Embryonic facial prominence (tissue), 1 donor: Measurements from ENCODE around the gene SSTR1.

Experiments
- DNase-seq: peaks from one replicate; pipeline ENCODE4 v3.0.0-alpha.2; 2016; ENCODE audit errors: extremely low spot score

Gene SSTR1

GRCh38 chr14:38238332-38238731, 30.6 kb downstream of the SSTR1 start:
- no peak for DNase-seq

- DNase-seq: no peak
Measured at GRCh38 chr14:38238878-38239277, 31.2 kb downstream of the SSTR1 start.

- no peak for DNase-seq
Measured at GRCh38 chr14:38243696-38244240, 36.1 kb downstream of the SSTR1 start.

GRCh38 chr14:38248321-38249028, 40.8 kb downstream of the SSTR1 start:
- DNase-seq: no peak

GRCh38 chr14:38250331-38250730, 42.6 kb downstream of the SSTR1 start:
- no peak for DNase-seq

- no peak for DNase-seq
Measured at GRCh38 chr14:38252066-38252710, 44.5 kb downstream of the SSTR1 start.

GRCh38 chr14:38253676-38254075, 46.0 kb downstream of the SSTR1 start:
- no peak for DNase-seq

GRCh38 chr14:38254571-38255407, 47.1 kb downstream of the SSTR1 start:
- DNase-seq: no peak

- no peak for DNase-seq
Measured at GRCh38 chr14:38255408-38255672, 47.6 kb downstream of the SSTR1 start.

- no peak for DNase-seq
Measured at GRCh38 chr14:38255673-38256532, 48.2 kb downstream of the SSTR1 start, which contains the start of gene CLEC14A. Gene CLEC14A (minus strand): TSS chr14:38256093. CDS start chr14:38256022, 71 bp downstream.

GRCh38 chr14:38256533-38256840, 48.8 kb downstream of the SSTR1 start:
- DNase-seq: peak; percentile 20

GRCh38 chr14:38257507-38257906, 49.8 kb downstream of the SSTR1 start:
- DNase-seq: no peak

GRCh38 chr14:38261620-38262019, 53.9 kb downstream of the SSTR1 start:
- no peak for DNase-seq
